ENCODE measurements around the gene ABHD16B.
A peak's percentile ranks its signal among the peaks of the same experiment; 100 is the strongest.

Gene ABHD16B

GRCh38 chr20:63861365-63861934 lies at the start of gene ABHD16B:
ABHD16B (plus strand) TSS chr20:63861498; CDS start chr20:63861541, 43 bp downstream.
- Mint-ChIP-seq H3K9me3 (no peaks in the 10 kb centered on the region), H3K36me3 (peaks cover 1% of the 10 kb centered on the region), H3K4me3 (no peak within 1 kb of the TSS), H3K4me1 (peaks cover 46% of the 10 kb centered on the region), H3K27me3 (no peaks in the 10 kb centered on the region), H3K27ac (no peak within 1 kb of the TSS)

GRCh38 chr20:63814891-63815614 lies 46.2 kb upstream of the ABHD16B start:
- Mint-ChIP-seq H3K4me3 (no peak overlapping the region), H3K9me3 (no peaks in the 10 kb centered on the region), H3K4me1 (no peaks in the 10 kb centered on the region), H3K27me3 (no peaks in the 10 kb centered on the region), H3K27ac (no peak overlapping the region), H3K36me3 (no peaks in the 10 kb centered on the region)

- H3K27me3 Mint-ChIP-seq: no peaks in the 10 kb centered on the region
- no peak overlapping the region for H3K27ac Mint-ChIP-seq
- H3K9me3 Mint-ChIP-seq: no peaks in the 10 kb centered on the region
- no peaks in the 10 kb centered on the region for H3K36me3 Mint-ChIP-seq
- H3K4me1 Mint-ChIP-seq: no peaks in the 10 kb centered on the region
- H3K4me3 Mint-ChIP-seq: no peak overlapping the region
Observed at GRCh38 chr20:63815615-63816253, 45.6 kb upstream of the ABHD16B start.

GRCh38 chr20:63819224-63819921 lies 41.9 kb upstream of the ABHD16B start:
- no peaks in the 10 kb centered on the region for H3K4me1 Mint-ChIP-seq
- H3K9me3 Mint-ChIP-seq: no peaks in the 10 kb centered on the region
- H3K27ac Mint-ChIP-seq: no peak overlapping the region
- no peaks in the 10 kb centered on the region for H3K36me3 Mint-ChIP-seq
- no peak overlapping the region for H3K4me3 Mint-ChIP-seq
- H3K27me3 Mint-ChIP-seq: no peaks in the 10 kb centered on the region

- Mint-ChIP-seq H3K27me3 (peaks cover 9% of the 10 kb centered on the region), H3K36me3 (no peaks in the 10 kb centered on the region), H3K27ac (no peak overlapping the region)
Observed at GRCh38 chr20:63821811-63822210, 39.5 kb upstream of the ABHD16B start.

GRCh38 chr20:63822276-63822696 lies 39.0 kb upstream of the ABHD16B start:
- Mint-ChIP-seq H3K27me3 (peaks cover 9% of the 10 kb centered on the region), H3K9me3 (no peaks in the 10 kb centered on the region), H3K4me3 (no peak overlapping the region), H3K4me1 (no peaks in the 10 kb centered on the region), H3K36me3 (no peaks in the 10 kb centered on the region), H3K27ac (no peak overlapping the region)

More at GRCh38 chr20:63821811-63822210, 39.5 kb upstream of the ABHD16B start:
- Mint-ChIP-seq H3K4me1 (no peaks in the 10 kb centered on the region), H3K4me3 (no peak overlapping the region), H3K9me3 (no peaks in the 10 kb centered on the region)

GRCh38 chr20:63823691-63824311 lies 37.5 kb upstream of the ABHD16B start:
- Mint-ChIP-seq H3K27ac (no peak overlapping the region), H3K27me3 (peaks cover 13% of the 10 kb centered on the region), H3K4me1 (no peaks in the 10 kb centered on the region), H3K4me3 (no peak overlapping the region), H3K9me3 (no peaks in the 10 kb centered on the region), H3K36me3 (no peaks in the 10 kb centered on the region)

- Mint-ChIP-seq H3K9me3 (no peaks in the 10 kb centered on the region), H3K36me3 (peaks cover 1% of the 10 kb centered on the region), H3K27ac (no peak overlapping the region), H3K27me3 (peaks cover 25% of the 10 kb centered on the region), H3K4me1 (peaks cover 10% of the 10 kb centered on the region), H3K4me3 (no peak overlapping the region)
Observed at GRCh38 chr20:63825331-63826118, 35.8 kb upstream of the ABHD16B start.

- H3K4me1 Mint-ChIP-seq: peaks cover 10% of the 10 kb centered on the region
- H3K36me3 Mint-ChIP-seq: peaks cover 1% of the 10 kb centered on the region
- peaks cover 25% of the 10 kb centered on the region for H3K27me3 Mint-ChIP-seq
- H3K9me3 Mint-ChIP-seq: no peaks in the 10 kb centered on the region
- H3K4me3 Mint-ChIP-seq: no peak overlapping the region
- H3K27ac Mint-ChIP-seq: no peak overlapping the region
Observed at GRCh38 chr20:63826753-63827152, 34.5 kb upstream of the ABHD16B start.

- peaks cover 1% of the 10 kb centered on the region for H3K36me3 Mint-ChIP-seq
- H3K4me3 Mint-ChIP-seq: no peak overlapping the region
- peaks cover 25% of the 10 kb centered on the region for H3K27me3 Mint-ChIP-seq
- no peaks in the 10 kb centered on the region for H3K9me3 Mint-ChIP-seq
- H3K27ac Mint-ChIP-seq: no peak overlapping the region
- peaks cover 10% of the 10 kb centered on the region for H3K4me1 Mint-ChIP-seq
Observed at GRCh38 chr20:63828124-63828523, 33.2 kb upstream of the ABHD16B start.

- no peak overlapping the region for H3K4me3 Mint-ChIP-seq
- H3K9me3 Mint-ChIP-seq: no peaks in the 10 kb centered on the region
- peaks cover 10% of the 10 kb centered on the region for H3K4me1 Mint-ChIP-seq
- H3K27me3 Mint-ChIP-seq: peaks cover 25% of the 10 kb centered on the region
- peaks cover 1% of the 10 kb centered on the region for H3K36me3 Mint-ChIP-seq
- H3K27ac Mint-ChIP-seq: no peak overlapping the region
Observed at GRCh38 chr20:63828545-63828944, 32.8 kb upstream of the ABHD16B start.

GRCh38 chr20:63828951-63829350 lies 32.3 kb upstream of the ABHD16B start:
- Mint-ChIP-seq H3K36me3 (peaks cover 1% of the 10 kb centered on the region), H3K4me1 (peaks cover 10% of the 10 kb centered on the region), H3K9me3 (no peaks in the 10 kb centered on the region), H3K4me3 (no peak overlapping the region), H3K27ac (no peak overlapping the region), H3K27me3 (peaks cover 26% of the 10 kb centered on the region)

- H3K4me3 Mint-ChIP-seq: peak overlapping the region; percentile 87
- peaks cover 26% of the 10 kb centered on the region for H3K27me3 Mint-ChIP-seq
- H3K27ac Mint-ChIP-seq: peak overlapping the region; percentile 78
- no peaks in the 10 kb centered on the region for H3K9me3 Mint-ChIP-seq
- peaks cover 10% of the 10 kb centered on the region for H3K4me1 Mint-ChIP-seq
- peaks cover 1% of the 10 kb centered on the region for H3K36me3 Mint-ChIP-seq
Observed at GRCh38 chr20:63829603-63829944, 31.7 kb upstream of the ABHD16B start.

GRCh38 chr20:63829945-63830835 lies 31.1 kb upstream of the ABHD16B start:
- no peaks in the 10 kb centered on the region for H3K9me3 Mint-ChIP-seq
- H3K27ac Mint-ChIP-seq: peak overlapping the region; percentile 78
- H3K4me3 Mint-ChIP-seq: peak overlapping the region; percentile 87
- H3K4me1 Mint-ChIP-seq: peaks cover 10% of the 10 kb centered on the region
- peaks cover 1% of the 10 kb centered on the region for H3K36me3 Mint-ChIP-seq
- peaks cover 26% of the 10 kb centered on the region for H3K27me3 Mint-ChIP-seq
